GM23338 (cell line): Measurements from ENCODE around the gene SETD1B.

Experiments
- CREB1 ChIP-seq: fragments of 250-450 bp; sonication (Bioruptor Pico); IDR thresholded peaks from 2 replicates; pipeline ENCODE4 v1.5.0; 2020; ENCODE audit warnings: low read depth, mild to moderate bottlenecking, moderate library complexity
- CTCF ChIP-seq, 2 experiments: fragments of 200-600 bp in 1 of 2; sonication (generic) in 1 of 2; conservative IDR thresholded peaks; 2 replicates each; pipeline versions ENCODE4 v1.5.1 to v1.6.1; 2016 to 2017; ENCODE audit warnings: antibody characterized with exemption in 2 of 2, low read depth in 2 of 2, mild to moderate bottlenecking in 2 of 2, moderate library complexity in 1 of 2
- ETS1 ChIP-seq: IDR thresholded peaks from 2 replicates; pipeline ENCODE4 v1.6.1; 2016; ENCODE audit warnings: antibody characterized with exemption
- EZH2 ChIP-seq: fragments of 200-600 bp; sonication (generic); IDR thresholded peaks from one replicate; pipeline ENCODE4 v1.8.0; 2017; ENCODE audit warnings: antibody characterized with exemption, mild to moderate bottlenecking, low read depth; ENCODE audit not compliant: unreplicated experiment
- EZH2phosphoT487 ChIP-seq: fragments of 200-600 bp; sonication (generic); IDR thresholded peaks from one replicate; pipeline ENCODE4 v1.8.1; 2018; ENCODE audit warnings: antibody characterized with exemption; ENCODE audit not compliant: unreplicated experiment
- JUNB ChIP-seq: IDR thresholded peaks from one replicate; pipeline ENCODE4 v1.6.1; 2016; ENCODE audit warnings: antibody characterized with exemption; ENCODE audit not compliant: unreplicated experiment
- NANOG ChIP-seq: IDR thresholded peaks from 2 replicates; pipeline ENCODE4 v1.6.1; 2016; ENCODE audit warnings: antibody characterized with exemption, borderline replicate concordance
- POLR2AphosphoS5 ChIP-seq: IDR thresholded peaks from 2 replicates; pipeline ENCODE4 v1.6.1; 2016; ENCODE audit warnings: antibody characterized with exemption, low read depth
- REST ChIP-seq: IDR thresholded peaks from one replicate; pipeline ENCODE4 v1.6.1; 2018; ENCODE audit warnings: antibody characterized with exemption; ENCODE audit not compliant: unreplicated experiment
- STAT1 ChIP-seq: IDR thresholded peaks from one replicate; pipeline ENCODE4 v1.6.1; 2016; ENCODE audit warnings: antibody characterized with exemption; ENCODE audit not compliant: unreplicated experiment
- ZNF114 ChIP-seq: fragments of 250-450 bp; sonication (Bioruptor Pico); IDR thresholded peaks from 2 replicates; pipeline ENCODE4 v1.5.0; 2020; ENCODE audit warnings: mild to moderate bottlenecking, moderate library complexity
- ZNF331 ChIP-seq: fragments of 250-450 bp; sonication (Bioruptor Pico); IDR thresholded peaks from 2 replicates; pipeline ENCODE4 v1.5.0; 2020; ENCODE audit warnings: low read depth, mild to moderate bottlenecking, moderate library complexity
- ZNF462 ChIP-seq: fragments of 250-450 bp; sonication (Bioruptor Pico); IDR thresholded peaks from 2 replicates; pipeline ENCODE4 v1.5.0; 2020; ENCODE audit warnings: mild to moderate bottlenecking, moderate library complexity

GRCh38 chr12:121807642-121808347 lies 4.0 kb downstream of the SETD1B start:
- TF ChIP-seq EZH2phosphoT487 (no peak), CTCF (conservative IDR thresholded peaks at IDR 0.05; ENCODE audit: low read depth in 2 of 2) (no peak), ZNF331 (CRISPR knock-in tag) (no peak), REST (no peak), EZH2 (no peak), POLR2AphosphoS5 (no peak), CREB1 (CRISPR knock-in tag) (no peak), ZNF462 (CRISPR knock-in tag) (no peak), ETS1 (no peak), STAT1 (no peak), JUNB (no peak), NANOG (no peak), ZNF114 (CRISPR knock-in tag) (no peak)
